Ramos (cell line): Measurements from ENCODE around the gene PPARD.

Experiments used
- in situ Hi-C: fragments of 300-500 bp; cut with MboI; formaldehyde crosslinking; loops from one replicate; pipeline ENCODE4 v1.14.3; 2022; ENCODE audit warnings: low sequenced_read_pairs; ENCODE audit not compliant: unreplicated experiment

The PPARD gene

DNA sequence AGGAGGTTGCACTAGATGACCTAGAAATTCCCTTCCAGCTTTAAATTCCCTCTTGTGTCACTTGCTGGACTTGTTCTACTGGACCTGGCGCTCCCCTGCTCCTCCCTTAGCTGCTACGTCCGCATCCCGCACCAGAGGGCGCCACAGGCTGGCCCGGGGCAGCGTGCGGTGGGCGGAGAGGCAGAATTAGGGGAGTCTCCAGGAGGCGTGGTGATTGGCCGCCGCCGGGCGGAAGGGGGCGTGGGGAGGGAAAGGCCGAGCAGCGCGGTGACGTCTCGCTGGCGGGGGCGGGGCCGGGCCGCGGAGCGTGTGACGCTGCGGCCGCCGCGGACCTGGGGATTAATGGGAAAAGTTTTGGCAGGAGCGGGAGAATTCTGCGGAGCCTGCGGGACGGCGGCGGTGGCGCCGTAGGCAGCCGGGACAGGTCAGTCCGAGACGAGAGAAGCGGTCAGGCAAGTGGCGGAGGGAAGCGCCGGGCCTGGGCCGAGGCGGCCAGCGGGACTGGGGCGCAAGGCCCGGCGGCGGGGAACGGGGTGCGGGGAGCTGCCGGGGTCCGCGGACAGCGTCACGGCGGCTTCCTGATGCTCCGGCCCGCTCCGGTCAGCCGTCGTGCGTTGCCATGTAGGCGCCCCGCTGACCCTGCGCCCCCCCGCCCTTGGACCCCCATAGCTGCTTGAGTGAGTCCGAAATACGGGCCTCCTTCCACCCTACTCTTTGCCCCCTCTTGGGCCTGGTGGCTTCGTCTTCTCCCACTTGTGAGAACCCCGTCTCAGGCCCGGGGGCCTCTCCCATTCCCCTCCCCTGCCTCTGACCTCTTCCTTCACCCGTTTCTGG is at the start of gene PPARD:
TSS of gene PPARD (plus strand) at position 301 of the 834 bp plus-strand sequence. CDS start 68,530 bp downstream, outside the sequence.
- in situ Hi-C loops, result loop anchor here (5.0 kb wide), 1 partner anchor 125 kb away; the partner anchor contains the start of gene RPL10A

DNA sequence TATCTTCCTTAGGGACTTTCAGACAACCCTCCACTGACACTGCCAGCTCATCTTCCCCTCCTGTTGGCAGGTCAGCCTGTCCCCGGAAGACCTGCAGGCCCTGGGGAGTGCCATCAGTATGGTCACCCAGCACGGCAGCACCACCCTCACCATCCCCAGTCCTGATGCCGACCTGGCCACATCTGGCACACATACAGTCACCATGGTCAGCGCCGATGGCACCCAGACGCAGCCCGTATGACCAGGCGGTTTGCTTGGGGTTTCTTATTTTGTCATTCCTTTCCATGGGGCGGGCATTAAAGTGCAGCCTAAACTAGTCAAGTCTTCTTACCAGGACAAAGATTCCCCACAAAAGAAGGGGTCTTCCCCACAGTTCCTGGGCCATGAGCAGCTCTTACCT is 48.7 kb upstream of the PPARD start:
- in situ Hi-C loops, result no loop called here

DNA sequence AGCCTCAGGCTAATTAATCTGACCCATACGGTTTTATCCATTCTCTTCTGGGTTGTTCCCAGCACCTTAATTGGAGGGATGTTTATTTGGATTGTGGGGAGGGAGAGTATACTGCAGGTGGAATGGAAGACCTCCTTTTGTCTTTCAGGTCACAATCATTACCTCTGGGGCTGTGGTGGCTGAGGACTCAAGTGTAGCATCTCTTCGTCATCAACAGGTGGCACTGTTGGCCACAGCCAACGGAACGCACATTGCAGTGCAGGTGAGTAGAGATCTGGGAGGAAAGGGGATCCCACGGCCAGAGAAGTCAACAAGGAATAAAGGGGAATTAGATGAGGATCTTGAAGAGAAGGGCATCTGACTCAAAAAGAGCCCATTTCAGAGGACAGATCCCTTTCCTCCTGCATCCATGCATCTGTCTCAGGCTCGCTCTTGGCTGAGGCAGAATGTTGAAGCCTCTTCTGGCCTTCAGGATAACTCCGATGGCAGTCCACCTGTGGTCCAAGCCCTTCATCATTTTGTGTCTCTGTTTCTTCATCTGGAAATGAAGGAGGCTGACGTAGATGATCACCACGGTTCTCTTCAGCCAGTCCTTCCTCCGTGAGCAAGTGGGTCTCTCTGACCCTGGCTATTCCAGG is 47.9 kb upstream of the PPARD start:
- in situ Hi-C loops, result no loop called here

DNA sequence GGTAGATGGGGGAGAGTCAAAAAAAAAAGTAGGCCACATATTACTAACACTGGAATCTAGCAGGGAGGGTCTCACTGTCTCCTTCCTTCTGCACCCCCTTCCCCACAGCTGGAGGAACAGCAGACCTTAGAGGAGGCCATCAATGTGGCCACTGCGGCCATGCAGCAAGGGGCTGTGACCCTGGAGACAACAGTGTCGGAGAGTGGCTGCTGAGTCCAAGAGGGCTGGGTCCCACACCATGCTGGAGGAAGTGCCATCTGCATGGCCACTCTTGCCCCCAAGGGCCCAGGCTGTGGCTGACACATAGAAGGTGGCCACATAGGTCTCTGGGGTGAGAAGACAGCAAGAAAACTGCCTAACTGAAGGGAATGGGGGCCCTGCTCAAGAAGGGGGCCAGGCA is 47.3 kb upstream of the PPARD start:
- in situ Hi-C loops, result no loop called here

DNA sequence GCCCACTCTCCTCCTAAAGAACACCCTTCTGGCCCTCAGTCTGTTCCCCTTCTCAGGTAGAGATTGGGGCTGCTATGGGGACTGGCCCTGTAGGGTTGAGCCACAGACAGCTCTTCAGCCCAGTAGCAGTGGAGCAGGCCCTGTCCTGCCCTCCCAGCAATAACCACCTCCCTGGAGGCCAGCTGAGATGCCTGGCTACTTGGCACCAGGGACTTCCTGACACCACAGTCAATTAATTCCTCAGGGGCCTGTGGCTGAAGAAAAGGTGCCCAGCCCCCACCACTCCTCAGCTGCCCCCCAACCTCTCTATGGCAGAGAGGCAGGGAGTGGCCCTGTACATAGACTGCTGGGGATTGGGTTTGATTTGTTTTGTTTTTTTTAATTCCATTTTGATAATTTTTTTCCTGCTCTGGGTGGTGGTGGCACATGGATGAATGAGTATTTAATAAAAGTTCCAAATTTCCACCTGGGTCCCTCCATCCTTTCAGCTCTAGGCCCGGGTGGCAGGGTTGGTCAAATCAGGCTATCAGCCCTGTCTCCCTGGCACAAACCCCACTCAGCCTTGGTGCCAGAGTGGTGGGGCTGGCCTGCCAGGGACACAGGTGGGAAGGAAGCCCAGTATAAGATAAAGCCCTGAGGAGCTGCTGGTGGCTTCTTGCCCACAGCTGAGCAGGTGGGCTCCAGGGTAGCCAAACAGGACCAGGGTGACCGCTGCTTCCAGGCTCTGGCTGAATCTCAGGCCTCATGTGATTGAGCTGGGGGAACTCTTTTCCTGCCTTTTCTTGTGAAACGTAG is 46.6 kb upstream of the PPARD start:
- in situ Hi-C loops, result no loop called here

DNA sequence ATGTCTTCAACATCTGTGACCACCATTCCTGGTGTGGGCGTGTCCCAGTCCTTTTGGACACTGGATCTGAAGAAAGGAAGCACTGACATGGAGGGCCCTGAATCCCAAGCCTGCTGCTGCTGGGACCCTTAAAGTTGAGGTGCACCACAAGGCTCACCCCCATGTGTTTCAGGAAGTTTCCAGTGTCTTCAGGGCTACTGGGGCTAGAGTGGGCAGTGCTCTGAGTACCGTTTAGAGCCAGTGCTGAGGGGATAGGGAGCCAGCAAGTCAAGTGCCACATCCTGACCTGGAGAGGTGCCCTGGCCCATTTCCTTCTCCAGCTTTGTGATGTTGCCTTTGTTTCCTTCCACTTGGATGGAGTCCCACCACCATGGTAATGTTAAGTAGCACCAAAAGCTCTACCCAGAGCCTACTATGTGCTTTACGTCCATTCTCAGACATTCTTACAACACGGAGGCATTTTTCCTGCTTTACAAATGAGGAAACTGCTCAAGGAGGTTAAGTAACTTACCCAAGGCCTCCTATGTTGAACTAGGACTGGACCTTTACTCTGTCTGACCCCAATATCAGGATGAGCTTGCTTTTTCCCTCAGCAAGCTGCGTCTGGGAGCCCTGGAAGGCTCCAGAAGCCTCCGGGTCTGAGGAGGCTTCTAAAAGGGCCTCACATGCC is 45.3 kb upstream of the PPARD start:
- in situ Hi-C loops, result no loop called here

DNA sequence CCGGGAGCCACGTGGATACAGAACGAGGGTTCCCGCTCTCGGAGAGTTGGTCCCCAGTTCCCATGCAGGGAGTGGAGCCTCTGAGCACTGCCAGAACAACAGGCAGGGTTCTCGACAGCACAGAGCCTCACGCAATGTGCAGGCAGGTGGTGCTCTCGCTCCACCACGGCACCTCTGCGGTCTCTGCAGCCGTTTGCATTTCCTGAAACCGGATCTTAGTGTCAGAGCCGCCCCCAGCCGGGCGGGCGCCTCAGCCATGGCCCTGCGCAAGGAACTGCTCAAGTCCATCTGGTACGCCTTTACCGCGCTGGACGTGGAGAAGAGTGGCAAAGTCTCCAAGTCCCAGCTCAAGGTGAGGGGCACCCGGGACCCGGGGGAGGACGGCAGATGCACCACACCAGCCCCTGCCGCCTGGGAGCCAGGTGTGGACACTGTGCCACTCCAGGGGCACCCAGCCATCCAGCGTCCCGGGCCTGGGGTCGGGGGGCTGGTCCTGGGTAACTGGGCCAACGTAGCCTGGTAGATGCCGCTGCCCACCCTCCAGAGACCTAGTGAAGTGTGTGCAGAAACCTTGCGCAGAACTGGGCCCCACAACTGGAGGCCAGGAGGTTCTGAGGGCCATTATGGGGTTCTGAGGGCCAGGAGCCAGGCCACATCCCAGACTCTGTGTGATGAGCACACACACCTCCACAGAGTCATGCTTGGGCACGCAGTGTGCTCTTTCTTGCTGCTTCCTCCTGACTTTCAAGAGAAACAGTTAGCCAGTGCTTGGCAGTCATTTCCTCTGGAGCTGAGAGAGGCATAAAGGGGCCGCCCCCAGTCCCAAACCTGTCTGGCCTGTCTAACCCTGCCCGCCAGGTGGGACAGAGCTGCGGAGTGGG is 44.5 kb upstream of the PPARD start, which contains the start of gene DEF6:
TSS of gene DEF6 (plus strand) at position 218 of the 881 bp plus-strand sequence. CDS start at position 257, 39 bp downstream.
- in situ Hi-C loops, result no loop called here

DNA sequence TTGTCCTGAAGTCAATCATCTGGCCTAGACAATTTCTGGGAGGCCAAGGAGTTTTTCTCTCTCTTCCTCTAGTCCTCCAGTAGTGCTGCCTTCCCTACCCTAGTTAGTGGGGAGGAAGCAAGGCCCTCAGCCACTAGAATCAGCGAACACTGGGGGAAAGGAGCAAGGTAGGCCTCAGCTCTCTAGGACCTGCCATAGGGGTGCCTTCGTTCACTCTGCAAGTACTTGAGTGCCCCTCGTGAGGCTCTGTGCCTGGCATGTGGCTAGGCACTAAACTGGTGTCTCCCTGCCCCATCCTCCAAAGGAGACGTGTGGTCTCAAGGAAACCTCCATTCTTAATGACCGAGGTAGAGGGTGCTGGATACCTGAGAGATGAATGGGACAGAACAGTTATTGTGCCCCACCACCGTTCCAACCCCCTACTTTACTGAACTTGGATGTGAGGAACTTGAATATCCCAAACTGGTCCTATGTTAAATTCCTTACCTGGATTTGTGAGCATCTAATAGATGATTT is 43.7 kb upstream of the PPARD start:
- in situ Hi-C loops, result no loop called here

DNA sequence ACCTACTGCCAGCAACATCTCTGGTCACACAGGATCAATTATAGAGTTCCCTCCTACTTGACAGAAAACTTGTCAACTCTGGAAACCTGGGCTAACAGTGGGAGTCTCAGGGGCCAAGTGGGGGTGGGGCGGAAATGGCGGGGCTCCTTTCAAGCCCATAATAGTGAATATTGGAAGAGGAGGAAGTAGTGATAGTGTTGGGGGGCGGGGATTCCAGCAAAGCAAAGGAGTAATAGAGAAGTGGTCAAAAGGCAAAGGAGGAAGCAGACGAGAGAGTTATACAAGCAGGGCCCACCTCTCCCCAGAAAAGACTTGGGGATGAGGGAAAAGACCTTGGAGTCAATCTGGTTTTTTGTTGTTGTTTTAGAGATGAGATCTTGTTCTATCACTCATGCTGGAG is 42.7 kb upstream of the PPARD start:
- in situ Hi-C loops, result loop anchor here (10.0 kb wide), 1 partner anchor 435 kb away; the partner anchor contains the start of gene ARMC12

DNA sequence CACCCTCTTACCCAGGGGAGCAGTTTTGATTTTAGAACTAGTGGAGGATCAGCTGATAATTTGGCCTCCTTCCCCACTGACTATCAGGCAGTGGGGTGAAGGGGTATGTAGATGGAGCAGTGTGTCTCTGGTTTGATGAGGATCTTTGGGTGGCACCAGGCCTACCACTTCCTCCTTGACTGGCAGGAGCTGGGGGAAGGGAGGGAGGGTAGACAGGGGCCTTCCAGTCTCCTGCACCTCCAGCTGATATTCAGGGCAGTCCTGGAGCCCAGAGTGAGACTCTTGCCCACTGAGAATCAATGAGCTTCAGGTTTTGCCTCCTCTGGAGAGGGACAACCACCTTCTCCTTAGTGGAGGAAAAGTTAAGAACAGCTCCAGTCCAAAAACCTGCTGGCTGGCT is 41.5 kb upstream of the PPARD start:
- in situ Hi-C loops, result loop anchor here (10.0 kb wide), 1 partner anchor 434 kb away; the partner anchor contains the start of gene ARMC12

DNA sequence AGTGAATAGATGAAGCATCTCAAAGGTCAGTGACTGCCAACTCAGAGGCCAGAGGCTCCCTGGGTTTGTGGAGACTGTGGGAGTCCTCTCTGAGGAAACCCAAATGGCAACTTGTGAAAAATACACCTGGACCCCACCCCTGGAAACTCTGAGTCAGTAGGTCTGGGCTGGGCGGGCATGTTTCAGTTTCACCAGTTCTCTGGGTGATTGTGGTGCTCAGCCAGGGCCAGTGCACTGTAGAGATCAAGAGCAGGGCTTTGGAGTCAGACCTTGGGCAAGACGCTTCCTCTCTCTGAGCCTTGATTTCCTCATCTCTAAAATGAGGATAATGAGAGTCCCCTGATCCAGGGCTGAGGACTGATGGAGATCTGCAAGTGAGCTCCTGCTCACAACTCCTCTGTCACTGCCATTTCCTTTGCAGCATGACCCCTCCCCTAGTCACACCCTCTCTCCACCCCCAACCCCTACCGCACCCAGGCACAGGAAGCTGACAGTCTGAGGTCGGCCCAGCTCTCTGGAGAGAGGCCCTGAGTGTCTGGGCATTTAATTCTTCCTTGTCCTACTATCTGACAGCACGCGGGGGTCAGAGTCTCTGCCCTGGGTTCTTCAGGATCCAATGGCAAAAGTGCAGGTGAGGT is 39.6 kb upstream of the PPARD start:
- in situ Hi-C loops, result loop anchor here (10.0 kb wide), 1 partner anchor 432 kb away; the partner anchor contains the start of gene ARMC12

DNA sequence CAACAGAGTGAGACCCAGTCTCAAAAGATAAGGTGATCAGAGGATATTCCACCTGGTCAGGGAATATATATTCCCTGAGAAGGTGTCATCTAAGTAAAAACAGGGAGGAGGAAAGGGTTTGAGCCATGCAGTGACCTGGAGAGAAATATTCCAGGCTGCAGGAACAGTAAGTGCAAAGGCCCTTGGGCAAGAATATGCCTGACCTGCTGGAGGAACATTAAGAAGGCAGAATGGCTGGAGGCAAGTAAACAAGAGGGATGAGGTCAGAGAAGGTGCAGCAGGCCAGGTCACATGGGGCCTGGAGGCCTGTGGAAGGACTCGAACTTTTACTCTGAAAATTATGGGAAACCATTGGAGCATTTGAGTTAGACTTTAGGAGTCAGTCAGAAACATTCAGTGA is 38.1 kb upstream of the PPARD start:
- in situ Hi-C loops, result loop anchor here (10.0 kb wide), 1 partner anchor 431 kb away; the partner anchor contains the start of gene ARMC12

DNA sequence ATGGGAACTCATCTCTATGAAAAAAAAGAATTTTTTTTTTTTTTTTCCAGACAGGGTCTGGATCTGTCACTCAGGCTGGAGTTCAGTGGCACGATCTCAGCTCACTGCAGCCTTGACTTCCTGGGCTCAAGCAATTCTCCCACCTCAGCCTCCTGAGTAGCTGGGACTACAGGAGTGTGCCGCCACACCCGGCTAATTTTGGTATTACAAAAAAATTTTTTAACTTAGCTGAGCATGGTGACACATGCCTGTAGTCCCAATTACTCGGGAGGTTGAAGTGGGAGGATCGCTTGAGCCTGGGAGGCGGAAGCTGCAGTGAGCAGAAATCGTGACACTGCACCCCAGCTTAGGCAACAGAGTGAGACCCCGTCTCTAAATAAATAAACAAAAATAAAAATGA is 37.2 kb upstream of the PPARD start:
- in situ Hi-C loops, result loop anchor here (10.0 kb wide), 1 partner anchor 430 kb away; the partner anchor contains the start of gene ARMC12

DNA sequence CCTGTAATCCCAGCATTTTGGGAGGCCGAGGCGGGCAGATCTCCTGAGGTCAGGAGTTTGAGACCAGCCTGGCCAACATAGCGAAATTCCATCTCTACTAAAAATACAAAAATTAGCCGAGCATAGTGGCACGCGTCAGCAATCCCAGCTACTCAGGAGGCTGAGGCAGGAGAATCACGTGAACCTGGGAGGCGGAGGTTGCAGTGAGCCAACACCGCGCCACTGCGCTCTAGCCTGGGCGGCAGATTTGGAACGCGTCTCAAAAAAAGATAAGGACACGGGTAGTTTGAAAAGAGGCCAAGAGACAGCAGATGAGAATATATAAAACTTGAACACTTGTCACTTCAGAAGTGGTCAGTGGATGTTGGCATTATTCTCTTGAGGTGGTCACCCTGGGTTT is 35.2 kb upstream of the PPARD start:
- in situ Hi-C loops, result loop anchor here (10.0 kb wide), 1 partner anchor 428 kb away; the partner anchor contains the start of gene ARMC12

DNA sequence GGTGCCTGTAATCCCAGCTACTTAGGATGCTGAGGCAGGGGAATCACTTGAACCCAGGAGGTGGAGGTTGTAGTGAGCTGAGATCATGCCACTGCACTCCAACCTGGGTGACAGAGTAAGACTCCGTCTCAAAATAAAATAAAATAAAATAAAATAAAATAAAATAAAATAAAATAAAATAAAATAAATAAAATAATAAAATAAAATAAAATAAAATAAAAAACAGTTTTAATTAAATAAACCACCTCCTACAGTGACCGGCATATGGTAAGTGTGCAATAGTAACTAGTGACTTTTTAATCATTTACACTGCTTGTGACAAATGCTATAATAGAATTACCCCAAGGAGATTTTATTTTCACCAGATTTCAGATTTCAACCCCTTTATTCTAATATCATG is 33.8 kb upstream of the PPARD start:
- in situ Hi-C loops, result loop anchor here (10.0 kb wide), 1 partner anchor 426 kb away; the partner anchor contains the start of gene ARMC12

DNA sequence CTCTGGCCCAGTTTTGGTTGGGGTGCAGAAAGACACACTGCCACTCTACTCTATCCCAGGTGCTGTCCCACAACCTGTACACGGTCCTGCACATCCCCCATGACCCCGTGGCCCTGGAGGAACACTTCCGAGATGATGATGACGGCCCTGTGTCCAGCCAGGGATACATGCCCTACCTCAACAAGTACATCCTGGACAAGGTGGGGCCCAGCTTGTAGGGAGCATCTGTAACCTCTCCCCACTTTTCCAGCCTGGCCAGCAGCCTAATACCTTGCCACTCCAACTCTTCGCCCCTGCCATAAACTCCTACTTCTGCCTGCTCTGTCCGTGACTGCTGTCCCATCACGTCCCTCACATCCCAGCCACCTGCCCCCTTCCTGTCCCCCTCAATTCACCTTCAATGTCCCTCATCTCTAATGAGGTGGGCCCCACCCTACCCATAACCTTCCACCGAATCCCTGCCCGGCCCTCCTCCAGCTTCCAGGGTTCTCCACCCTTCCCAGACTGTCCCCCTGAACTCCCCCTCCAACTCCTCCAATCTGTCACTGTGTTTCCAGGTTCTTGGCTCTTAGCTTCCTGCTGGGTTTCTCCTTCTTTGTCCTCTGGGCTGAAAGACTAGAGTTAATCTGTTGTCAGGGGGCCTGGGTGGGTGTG is 32.6 kb upstream of the PPARD start:
- in situ Hi-C loops, result loop anchor here (10.0 kb wide), 1 partner anchor 425 kb away; the partner anchor contains the start of gene ARMC12

DNA sequence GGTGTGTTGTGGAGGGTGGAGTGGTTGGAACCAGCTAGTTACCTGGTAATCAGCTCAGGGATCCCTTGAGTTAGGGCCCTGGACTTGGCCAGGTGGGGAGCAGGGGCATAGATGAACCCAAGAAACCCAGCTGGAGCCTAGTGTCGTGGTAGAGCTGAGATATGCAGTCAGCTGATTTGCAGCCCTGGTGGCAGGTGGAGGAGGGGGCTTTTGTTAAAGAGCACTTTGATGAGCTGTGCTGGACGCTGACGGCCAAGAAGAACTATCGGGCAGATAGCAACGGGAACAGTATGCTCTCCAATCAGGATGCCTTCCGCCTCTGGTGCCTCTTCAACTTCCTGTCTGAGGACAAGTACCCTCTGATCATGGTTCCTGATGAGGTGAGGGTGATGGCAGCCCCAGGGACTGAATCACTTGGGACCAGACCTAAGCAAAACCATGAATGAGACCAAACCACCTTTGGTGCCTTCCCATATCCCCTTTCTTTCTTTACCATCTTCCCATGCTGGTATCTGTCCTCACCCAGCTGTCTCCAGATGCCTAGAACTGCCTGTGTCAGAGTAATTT is 32.0 kb upstream of the PPARD start:
- in situ Hi-C loops, result no loop called here
